Subcutaneous preadipocyte (primary cell): ENCODE measurements around the gene CA9. TPM values are rescaled to one million over a fixed set of nuclear protein-coding genes. Genes with fewer than 3 reads are reported as not detected.

ENCODE experiments used
- small RNA-seq: library from RNA; depleted of rRNA; stranded (forward); fragments of <200 nt; gene quantifications from one replicate; pipeline ENCODE3, GENCODE V24; 2012
- total RNA-seq: library from RNA; depleted of rRNA; stranded (reverse); fragments of >200 nt; gene quantifications from 2 replicates; pipeline ENCODE4 v1.2.3, GENCODE V29; 2012

Gene CA9
- total RNA-seq, result 0.20 and 1.1 TPM in 2 replicates

GRCh38 chr9:35673132-35674024, at the start of gene CA9:
CA9 (plus strand) TSS chr9:35673928; CDS start chr9:35673960, 32 bp downstream.

GRCh38 chr9:35650341-35651158, 23.2 kb upstream of the CA9 start, which contains the start of gene SIT1:
SIT1 (minus strand) TSS chr9:35650931; CDS start chr9:35650853, 78 bp downstream.

GRCh38 chr9:35657546-35658136, 16.1 kb upstream of the CA9 start, which contains the start of gene RMRP:
RMRP (minus strand) TSS chr9:35658019.

GRCh38 chr9:35658137-35658967, 15.4 kb upstream of the CA9 start, which contains the start of gene CCDC107:
CCDC107 (plus strand) TSS chr9:35658292; CDS start chr9:35658380, 88 bp downstream.

GRCh38 chr9:35664531-35665470, 8.9 kb upstream of the CA9 start, which contains the start of gene ARHGEF39:
ARHGEF39 (minus strand) TSS chr9:35665195; CDS start chr9:35665169, 26 bp downstream.

GRCh38 chr9:35689542-35690293, 16.0 kb downstream of the CA9 start, which contains the start of gene TPM2:
TPM2 (minus strand) TSS chr9:35689925; CDS start chr9:35689817, 108 bp downstream.

Small RNAs within 50 kb of the gene (small RNA-seq; reads per million reads assigned to genes)
- gene RMRP (not detected), gene RN7SL22P (not detected)

Other genes with a start within 250 kb of the CA9 start
- 17.3 and 25.8 TPM in 2 replicates for gene RUSC2, start 183.8 kb upstream of the CA9 start, total RNA-seq
- gene TESK1, start 68.7 kb upstream of the CA9 start, total RNA-seq, result 10.9 and 11.8 TPM in 2 replicates
- gene CD72, start 55.5 kb upstream of the CA9 start, total RNA-seq, result 1.6 and 4.4 TPM in 2 replicates
- gene SIT1, start 23.0 kb upstream of the CA9 start, total RNA-seq, result 1.1 TPM in 1 of 2 replicates, not detected in the other
- gene RMRP, start 15.9 kb upstream of the CA9 start, total RNA-seq, result 167,582 and 231,316 TPM in 2 replicates
- gene CCDC107, start 15.6 kb upstream of the CA9 start, total RNA-seq, result 9.6 and 13.6 TPM in 2 replicates
- gene ARHGEF39, start 8.7 kb upstream of the CA9 start, total RNA-seq, result 1.5 and 5.5 TPM in 2 replicates
- gene TPM2, start 16.0 kb downstream of the CA9 start, total RNA-seq, result 338 and 431 TPM in 2 replicates
- 248 and 253 TPM in 2 replicates for gene TLN1, start 58.3 kb downstream of the CA9 start, total RNA-seq
- 36.7 and 39.9 TPM in 2 replicates for gene CREB3, start 58.7 kb downstream of the CA9 start, total RNA-seq
- gene GBA2, start 75.3 kb downstream of the CA9 start, total RNA-seq, result 23.1 and 31.1 TPM in 2 replicates
- 9.2 and 14.3 TPM in 2 replicates for gene RGP1, start 75.4 kb downstream of the CA9 start, total RNA-seq
- gene MSMP, start 80.3 kb downstream of the CA9 start, total RNA-seq, result not detected in 2 replicates
- 21.3 and 26.5 TPM in 2 replicates for gene NPR2, start 117.7 kb downstream of the CA9 start, total RNA-seq
- 0.73 and 2.2 TPM in 2 replicates for gene SPAG8, start 138.3 kb downstream of the CA9 start, total RNA-seq
- gene HINT2, start 141.1 kb downstream of the CA9 start, total RNA-seq, result 19.4 and 23.9 TPM in 2 replicates
- gene FAM221B, start 154.8 kb downstream of the CA9 start, total RNA-seq, result not detected in 2 replicates
- gene TMEM8B, start 155.3 kb downstream of the CA9 start, total RNA-seq, result 1.6 and 2.2 TPM in 2 replicates
- not detected in 2 replicates for gene OR13J1, start 196.5 kb downstream of the CA9 start, total RNA-seq
- gene HRCT1, start 232.3 kb downstream of the CA9 start, total RNA-seq, result 1.4 and 1.8 TPM in 2 replicates
- gene SPAAR, start 235.6 kb downstream of the CA9 start, total RNA-seq, result 0.20 and 0.37 TPM in 2 replicates